HG03135 (cell line): ENCODE results near the gene LY86.

Experiments used
- ATAC-seq: cut with Tn5 transposase; IDR thresholded peaks from one replicate; pipeline ENCODE4 v1.9.1; 2021; ENCODE audit warnings: mild to moderate bottlenecking, moderate library complexity; ENCODE audit not compliant: unreplicated experiment

The LY86 gene

DNA sequence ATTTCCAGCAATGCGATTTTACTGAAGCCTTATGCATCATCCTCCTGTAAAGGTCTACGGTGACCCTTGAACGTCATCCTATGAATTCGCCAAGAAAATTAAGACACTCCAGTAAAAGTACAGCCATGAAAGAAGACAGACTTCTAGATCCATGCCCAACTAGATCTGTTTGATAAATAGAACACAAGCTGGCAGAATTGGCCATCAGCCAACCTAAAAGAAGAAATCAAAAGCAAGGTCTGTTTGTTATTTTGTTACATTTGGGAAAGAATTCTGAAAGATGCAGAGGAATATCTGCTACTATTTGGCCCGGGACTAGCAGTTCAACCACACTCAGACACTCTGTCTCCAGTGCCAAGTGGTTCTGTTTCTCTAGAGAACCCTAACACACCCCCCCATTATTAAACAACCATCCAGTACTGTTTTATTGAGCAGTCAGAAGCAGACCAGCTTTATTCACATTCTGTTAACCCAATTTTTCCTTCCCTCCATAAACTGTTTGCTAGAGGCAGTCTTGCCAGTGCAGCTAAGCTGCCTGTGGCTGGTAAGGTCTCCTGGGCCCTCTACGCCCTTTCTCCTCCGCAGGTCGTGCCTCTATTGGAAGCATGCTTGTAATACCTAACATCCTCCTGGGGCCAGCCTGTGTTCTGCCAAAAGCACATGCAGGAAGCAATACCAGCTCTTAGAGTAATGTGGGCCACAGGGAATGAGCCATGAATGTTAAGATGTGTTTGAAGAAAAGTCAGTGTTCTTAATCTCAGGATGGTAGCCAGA, 30.7 kb downstream of the LY86 start:
- ATAC-seq = no peak

DNA sequence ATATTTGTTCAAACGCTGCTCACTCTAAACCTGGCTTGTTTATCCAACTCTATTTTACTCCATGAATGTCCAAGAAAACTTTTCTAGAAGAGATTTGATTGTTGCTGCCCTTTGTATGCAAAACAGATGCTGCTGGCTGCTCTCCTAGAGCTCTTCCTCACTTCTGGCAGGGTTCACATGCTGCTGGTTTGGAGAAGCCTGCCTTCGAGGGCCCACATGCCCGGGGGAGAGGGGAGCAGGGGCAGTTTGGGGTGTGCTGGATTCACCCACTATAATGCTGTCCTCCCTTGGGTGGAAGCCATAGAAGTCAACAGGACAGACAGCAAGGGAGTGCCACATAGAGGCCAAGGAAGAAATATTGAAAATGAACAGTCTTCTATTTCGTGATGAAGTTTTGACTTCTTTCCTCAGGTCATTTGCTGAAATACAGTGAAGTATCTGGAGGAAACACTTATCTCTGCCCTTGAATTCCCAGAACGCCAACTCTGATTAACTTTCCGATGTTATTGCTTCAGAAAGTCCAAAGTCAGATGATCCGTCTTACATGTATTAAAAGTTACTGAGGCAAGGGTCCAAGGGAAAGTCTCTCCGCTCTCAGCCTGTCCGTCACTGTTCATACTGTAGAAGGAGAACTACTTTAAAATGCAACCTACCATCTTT, 32.4 kb downstream of the LY86 start:
- ATAC-seq = no peak

DNA sequence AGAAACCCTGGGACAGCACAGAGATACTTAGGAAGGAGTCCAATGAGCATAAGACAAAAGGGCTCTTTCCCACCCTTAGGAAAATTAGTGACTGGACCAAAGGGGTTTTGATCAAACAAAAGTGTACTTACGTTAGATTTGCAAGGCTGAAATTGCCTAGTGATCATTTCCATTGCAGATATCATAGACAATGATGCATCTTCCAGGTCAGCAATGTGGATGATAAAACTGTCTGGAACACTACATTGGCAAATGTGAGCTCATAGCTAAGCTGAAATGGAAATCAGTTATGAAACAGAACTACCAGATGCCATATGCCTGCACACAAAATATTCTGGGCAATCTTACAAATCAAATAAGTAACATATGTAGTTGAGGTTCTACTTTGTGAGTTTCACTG, 34.0 kb downstream of the LY86 start:
- ATAC-seq = no peak

DNA sequence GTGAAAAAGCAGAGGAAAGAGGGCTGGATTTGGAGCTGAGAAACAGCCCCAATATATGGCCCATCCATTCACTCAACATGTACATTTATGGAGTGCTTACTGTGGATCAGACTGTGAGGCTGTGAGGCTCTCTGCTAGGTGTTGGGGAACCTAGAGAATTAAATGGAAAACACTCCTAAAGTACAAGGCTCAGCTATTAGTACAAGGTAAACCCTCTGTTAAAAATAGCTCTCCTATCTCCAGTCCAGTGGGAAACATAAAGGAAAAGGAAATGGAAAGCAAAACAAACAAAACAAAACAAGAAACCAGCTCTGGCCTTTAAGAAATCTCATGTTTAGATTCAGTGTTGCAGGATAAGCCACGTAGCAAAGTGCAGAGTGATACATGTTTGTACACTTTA, 35.0 kb downstream of the LY86 start:
- no peak for ATAC-seq

DNA sequence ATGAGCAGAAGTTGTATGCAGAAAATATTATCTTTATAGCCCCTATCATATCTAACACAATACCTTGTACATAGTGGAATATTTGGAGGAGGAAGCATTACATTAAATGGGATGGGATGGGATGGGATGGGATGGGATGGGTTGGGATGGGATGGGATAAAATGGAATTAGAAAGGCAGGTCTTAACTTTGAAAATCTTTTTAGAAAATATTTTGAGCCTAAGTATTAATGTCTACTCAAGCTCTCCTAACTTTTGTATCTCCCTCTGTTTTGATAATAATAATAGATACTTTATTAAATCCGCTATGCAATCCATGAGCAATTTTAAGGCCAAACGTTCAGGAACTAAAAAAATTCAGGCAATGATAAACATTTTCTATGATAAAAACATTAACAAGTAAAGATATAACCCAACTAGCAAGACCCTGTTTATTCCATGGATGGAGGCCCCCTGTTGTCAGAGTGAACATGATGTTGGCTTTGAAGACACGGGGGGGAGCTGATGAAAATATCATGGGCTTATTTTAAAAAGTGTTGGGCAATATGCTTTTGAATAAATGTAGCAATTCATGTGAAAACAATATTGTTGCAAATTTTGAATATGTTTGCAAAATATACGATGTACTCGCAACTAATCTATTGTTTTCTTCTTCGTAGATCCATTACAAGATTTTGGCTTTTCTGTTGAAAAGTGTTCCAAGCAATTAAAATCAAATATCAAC, 35.9 kb downstream of the LY86 start:
- no peak for ATAC-seq

DNA sequence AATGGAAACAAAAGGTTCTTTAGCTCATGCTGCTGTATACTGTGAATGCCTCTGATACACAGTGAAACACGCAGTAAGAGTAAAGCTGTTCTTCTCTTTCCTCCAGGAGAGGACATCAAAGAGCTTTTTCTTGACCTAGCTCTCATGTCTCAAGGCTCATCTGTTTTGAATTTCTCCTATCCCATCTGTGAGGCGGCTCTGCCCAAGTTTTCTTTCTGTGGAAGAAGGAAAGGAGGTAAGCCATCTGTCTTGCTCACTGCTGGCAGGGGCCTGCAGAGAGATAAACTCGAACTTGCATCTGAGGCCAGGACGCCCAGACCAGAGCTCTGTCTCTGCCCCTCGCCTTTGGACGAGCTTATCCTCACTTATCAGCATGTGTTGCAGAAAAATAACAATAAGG, 37.7 kb downstream of the LY86 start:
- no peak for ATAC-seq

DNA sequence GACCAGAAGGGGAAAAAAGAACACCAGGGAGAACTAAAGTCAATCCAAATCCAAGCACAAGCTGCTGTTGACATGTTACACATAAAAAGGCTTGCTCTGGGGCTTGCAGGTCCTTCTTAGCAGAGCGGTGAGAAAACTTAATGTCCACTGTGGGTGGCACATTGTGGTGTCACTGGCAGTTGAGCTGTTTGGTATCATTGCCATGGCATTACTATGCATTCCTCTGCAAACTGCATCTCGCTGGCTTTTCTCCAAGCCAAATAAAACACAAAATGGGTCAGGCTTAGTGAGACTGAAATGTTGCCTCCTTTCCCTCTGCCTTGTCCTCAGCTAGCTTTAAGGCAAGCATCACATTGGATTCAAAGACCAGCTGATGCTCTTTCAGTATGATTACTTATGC, 40.9 kb downstream of the LY86 start:
- ATAC-seq = no peak

DNA sequence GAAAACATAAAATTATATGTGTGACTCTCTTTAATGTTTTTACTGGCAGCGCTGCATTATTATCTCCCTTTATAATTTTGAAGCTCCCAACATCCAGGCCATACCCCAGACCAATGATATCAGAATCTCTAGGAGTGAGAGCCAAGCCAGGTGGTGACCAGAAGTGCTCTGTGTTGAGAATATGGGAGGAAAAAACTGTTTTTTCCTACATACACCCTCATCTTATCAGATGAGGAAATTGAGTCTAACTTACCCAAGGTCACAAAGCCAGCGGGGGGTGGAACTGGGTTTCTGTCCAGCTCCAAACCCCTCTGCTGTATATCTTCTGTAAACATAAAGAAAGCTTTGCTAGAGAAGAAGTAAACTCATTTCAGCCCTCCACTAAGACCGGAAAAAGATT, 42.5 kb downstream of the LY86 start:
- no peak for ATAC-seq

DNA sequence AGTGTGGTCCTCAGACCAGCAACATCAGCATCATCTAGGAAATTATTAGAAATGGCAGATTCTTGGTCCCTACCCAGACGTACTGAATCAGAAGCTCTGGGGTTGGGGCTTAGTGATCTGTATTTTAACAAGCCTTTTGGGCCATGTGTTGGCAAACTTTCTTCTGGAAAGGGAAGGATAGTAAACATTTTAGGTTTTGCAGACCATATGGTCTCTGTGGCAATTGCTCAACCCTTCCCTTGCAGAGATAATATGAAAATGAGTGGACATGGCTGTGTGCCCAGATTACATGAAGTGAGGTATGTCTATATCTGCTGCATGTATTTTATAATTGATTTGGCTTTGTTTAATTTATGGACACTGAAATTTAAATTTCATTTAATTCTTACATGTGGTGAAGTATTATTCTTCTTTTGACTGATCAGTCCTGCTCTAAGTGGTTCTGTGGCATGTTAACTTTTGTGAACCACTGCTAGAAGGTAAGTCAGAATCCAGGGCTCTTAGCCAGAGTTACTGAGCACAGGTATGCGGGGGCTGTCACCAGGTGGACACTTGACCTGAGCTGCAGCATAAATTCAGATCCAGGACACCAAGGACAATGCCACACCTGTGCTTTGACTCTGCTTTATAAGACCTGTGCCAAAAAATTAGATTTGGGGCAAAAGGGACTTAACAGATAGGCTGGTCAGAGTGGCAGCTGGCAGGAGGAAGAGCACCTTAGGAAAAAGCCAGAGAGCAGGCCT, 43.2 kb downstream of the LY86 start:
- no peak for ATAC-seq

DNA sequence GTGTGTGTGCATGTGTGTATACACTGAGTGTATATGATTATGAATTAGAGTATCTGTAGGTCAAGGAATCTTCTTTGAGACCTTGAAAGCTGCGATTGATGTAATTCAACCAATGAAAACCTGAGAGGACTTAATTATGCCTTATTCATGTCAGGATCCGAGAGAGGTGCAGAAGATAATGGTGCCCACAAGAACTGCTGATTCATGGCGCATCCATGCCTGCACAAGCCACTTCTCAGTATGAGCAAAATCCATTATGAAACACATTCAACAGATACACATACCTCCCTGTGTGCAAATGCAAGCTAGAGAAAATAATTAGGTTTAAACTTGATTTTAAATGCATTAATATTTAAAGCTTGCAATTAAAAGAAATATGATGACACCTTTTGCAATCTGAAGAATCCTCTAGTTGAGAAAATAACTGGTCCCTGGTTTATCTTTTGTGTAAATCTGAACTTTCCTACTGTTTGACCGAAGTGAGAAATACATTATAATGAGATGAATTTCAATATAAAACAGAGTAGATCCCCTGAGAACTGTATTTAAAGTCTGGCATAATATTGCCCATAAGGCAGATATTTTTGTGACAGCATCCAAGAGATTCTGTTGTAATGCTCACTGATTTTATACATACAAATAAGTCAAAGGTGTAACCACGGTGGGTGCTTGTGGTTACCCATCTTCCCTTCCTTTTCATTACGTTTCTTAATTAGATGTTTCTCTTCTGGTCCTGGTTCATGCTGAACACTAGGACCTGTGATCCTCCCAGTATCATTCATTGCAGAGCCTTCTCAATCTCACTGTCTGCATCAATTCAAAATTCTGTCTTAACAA, 45.6 kb downstream of the LY86 start:
- ATAC-seq = no peak

DNA sequence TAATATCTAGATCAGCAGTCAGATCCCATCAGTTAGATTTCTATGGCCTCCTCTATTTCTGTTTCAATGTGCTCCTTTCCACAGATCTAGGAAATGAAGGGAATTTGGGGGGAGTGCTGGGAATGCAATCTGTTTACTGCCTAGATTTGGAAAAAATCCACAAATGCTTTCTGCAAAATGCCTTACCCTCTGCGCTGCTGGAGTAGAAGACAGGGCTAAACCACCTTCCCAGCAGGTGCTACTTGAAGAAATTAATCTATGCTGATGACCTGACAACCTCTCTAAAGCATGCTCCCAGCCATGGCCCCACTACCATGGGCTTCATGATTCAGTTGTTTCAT, 46.2 kb downstream of the LY86 start:
- ATAC-seq = no peak

DNA sequence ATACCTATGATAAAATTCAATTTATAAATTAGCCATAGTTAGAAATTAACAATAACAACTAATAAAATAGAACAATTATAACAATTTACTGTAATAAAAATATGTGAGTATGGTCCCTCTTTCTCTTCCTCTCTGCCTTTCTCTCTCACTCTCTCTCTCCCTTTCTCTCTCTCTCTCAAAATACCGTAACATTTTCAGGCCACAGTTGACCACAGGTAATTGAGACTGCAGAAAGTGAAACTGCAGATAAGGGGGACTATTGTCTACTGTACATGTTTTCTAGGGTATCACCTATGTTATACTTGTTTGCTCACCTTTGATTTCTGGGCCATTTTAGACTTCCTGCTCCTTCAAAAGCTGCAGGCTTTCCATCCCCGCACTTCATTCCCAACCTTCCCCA, 46.8 kb downstream of the LY86 start:
- ATAC-seq = peak; percentile 49

DNA sequence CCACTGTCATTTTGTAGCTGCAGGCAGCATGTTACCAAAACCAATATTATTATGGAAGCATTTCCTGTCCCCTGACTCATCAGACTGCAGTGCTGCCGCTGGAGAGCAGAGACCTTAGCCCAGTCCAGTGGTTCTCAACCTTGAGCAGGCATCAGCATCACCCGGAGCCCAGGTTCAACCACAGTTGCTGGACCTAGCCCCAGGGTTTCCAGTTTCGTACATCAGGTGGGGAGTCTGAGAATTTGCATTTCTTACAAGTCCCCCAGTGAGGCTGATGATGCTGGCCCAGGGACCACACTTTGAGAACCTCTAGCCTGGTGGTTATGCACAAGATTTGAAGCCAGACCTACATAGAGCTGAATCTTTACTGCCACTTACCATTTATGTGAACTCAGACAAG, 47.3 kb downstream of the LY86 start:
- peak; percentile 61 for ATAC-seq

DNA sequence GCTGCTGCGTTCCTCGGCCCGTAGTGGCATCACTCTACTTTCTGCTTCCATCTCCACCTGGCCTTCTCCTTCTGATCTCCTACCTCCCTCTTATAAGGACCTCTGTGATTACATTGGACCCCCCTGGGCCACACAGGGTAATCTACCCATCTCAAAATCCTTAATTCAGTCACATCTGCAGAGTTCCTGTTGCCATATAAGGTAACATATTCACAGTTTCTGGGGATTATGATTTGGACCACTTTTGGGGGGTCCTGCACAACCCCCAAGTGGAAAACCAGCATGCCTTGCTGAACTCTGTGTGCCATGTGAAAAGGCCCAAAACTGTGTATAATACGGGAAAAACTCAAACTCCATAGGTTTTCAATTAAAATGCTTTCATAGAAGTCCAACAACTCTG, 51.1 kb downstream of the LY86 start:
- no peak for ATAC-seq

DNA sequence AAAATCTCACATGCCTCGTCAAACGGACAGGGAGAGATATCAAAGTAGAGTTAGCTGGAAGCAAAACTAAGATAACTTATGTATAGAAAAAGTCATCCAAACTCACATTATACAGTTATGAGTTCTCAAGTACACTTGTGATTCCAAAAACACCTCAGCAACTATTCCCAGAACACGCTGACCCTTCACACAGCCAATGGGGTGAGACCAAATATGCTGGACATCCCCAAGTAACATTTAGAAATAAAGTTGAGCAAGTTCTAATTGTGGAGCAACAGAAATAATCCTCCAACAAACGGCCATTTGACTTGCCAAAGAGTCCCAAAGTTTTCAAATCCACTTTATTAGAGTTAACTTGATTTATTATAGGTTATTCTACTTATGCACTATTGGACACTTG, 52.4 kb downstream of the LY86 start:
- ATAC-seq = no peak

DNA sequence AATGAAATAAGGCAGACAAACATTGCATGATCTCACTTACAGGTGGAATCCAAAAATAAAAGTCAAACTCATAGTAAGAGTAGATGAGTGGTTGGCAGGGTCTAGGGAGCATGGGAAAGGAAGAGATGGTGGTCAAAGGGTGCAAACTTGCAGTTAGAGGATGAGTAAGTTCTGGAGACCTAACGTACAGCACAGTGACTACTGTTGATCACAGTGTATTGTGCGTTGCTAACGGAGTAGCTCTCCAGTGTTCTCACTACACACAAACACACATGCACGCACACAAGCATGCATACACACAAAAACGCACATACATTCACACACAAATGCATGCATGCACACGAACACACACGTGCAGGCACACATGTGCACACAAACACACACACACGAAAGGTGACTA, 54.9 kb downstream of the LY86 start:
- peak; percentile 73 for ATAC-seq

DNA sequence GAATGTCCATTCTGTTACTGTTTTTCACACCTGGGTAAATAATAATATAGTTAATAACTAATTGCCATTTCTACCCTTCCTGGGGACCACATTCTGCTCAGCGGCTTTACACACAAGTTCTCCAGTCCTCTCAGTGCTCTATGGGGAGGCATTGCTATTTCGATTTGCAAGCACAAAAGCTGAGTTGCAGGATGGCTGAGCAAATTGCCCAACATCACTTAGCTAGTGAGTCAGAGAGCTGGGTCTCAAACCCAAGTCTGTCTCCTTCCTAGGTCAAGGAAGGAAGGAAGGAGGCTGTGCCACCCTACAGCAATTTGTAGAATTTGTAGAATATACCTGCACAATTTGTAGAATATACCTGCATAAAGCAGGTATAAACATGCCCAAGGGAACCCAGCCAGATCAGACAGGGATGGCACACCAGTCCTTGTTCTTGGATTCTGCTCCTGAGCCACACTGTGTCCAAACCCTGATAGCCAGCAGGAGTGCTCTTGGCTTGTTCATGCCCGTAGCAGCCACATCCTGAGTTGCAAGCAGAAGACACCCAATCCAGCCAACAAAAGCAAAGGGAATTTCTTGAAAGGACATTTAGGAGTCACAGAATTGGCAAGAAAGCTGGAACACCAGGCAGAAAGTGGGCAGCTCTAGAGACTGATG, 56.9 kb downstream of the LY86 start:
- no peak for ATAC-seq

DNA sequence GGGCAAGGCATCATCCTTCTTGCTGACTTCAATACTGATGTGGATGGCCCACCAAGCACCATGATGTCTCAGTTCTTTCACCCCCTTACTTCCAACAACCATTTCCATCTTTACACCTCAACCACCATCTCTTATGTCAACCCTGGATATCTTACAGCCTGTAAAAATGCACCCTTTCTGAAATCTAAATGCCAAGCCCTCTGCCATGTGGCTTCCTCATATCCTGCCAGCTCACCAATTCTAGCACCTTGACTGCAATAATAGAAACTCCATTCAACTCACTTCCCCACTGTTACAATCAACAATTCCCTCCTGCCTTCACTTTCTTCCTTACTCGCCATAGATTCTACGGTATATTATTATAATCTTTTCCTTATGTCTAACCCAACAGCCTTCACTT, 57.9 kb downstream of the LY86 start:
- no peak for ATAC-seq

DNA sequence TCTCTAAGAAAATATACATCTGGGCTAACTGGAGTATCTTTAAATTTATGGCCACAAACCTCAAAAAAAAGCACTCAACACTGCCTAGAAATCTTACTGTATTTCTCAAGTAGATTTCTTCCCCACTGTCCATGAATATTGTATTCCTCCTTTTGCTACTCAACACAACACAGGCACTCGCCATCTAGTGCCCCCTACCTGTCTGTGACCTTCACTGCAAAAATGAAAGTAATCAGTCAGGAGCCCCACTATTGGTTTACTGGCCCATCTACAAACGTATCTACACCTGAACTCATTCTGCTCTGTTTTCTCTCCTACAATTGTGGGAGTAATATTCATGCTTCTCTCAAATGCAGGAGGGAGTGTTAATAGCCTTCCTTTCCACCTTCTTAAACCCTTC, 58.3 kb downstream of the LY86 start:
- ATAC-seq = no peak

DNA sequence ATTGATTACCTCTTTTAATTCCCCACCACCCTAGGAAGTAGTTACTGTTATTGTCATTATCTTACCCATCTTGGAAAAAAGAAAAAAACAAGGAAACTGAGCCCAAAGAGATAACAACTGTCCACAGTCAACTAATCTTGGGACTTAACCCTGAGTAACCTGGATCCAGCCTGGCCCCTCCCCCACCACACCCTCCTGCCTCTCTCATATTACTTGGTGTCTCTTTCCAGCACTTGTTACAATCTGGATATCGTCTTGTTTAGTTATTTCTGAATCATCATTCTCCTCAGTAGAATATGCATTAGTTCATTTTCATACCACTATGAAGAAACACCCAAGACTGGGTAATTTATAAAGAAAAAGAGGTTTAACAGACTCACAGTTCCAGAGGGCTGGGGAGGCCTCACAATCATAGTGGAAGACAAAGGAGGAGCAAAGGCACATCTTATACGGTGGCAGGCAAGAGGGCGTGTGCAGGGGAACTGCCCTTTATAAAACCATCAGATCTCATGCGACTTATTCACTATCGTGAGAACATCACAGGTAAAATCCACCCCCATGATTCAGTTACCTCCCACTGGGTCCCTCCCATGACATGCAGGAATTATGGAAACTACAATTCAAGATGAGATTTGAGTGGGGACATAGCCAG, 60.3 kb downstream of the LY86 start:
- no peak for ATAC-seq
